GM12864 (cell line): ENCODE data around the gene NUP37.

Source experiments
- DNase-seq: peaks from one replicate; pipeline ENCODE4 v3.0.0-alpha.2; 2011; ENCODE audit warnings: low read depth
- H3K4me3 ChIP-seq: 2 replicates; pipeline ENCODE4 v1.5.1; 2011; ENCODE audit warnings: mild to moderate bottlenecking, low read depth, low read length, control low read depth
- TF ChIP-seq, protein P1 (sequence below): IDR thresholded peaks from 2 replicates; pipeline ENCODE4 v1.5.1; 2011; ENCODE audit warnings: low read depth, mild to moderate bottlenecking, moderate library complexity, low read length, control low read depth, inconsistent platforms; ENCODE audit errors: missing control alignments

Gene NUP37

DNA sequence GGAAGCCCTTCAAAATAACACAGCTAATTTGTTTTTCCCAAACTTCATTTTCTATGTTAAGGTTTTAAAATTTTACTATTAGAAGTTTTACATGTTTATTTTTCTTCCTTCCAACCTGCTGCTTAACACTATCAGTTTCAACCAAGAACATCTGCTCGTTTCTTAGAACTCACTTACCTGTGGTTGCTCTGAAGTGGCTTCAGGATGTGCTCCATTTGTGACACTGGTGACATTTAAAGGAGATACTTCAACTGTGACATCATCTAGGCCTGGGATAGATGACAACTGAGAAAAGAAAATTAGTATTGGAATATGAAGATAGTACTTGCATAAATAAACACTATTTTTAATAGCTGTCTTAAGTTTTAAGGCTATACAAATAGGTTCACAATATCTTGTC lies 76.0 kb downstream of the NUP37 start:
- TF ChIP-seq, protein P1, sequence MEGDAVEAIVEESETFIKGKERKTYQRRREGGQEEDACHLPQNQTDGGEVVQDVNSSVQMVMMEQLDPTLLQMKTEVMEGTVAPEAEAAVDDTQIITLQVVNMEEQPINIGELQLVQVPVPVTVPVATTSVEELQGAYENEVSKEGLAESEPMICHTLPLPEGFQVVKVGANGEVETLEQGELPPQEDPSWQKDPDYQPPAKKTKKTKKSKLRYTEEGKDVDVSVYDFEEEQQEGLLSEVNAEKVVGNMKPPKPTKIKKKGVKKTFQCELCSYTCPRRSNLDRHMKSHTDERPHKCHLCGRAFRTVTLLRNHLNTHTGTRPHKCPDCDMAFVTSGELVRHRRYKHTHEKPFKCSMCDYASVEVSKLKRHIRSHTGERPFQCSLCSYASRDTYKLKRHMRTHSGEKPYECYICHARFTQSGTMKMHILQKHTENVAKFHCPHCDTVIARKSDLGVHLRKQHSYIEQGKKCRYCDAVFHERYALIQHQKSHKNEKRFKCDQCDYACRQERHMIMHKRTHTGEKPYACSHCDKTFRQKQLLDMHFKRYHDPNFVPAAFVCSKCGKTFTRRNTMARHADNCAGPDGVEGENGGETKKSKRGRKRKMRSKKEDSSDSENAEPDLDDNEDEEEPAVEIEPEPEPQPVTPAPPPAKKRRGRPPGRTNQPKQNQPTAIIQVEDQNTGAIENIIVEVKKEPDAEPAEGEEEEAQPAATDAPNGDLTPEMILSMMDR: no peak
- peak; percentile 54 for DNase-seq
- H3K4me3 ChIP-seq: no peak overlapping the region

DNA sequence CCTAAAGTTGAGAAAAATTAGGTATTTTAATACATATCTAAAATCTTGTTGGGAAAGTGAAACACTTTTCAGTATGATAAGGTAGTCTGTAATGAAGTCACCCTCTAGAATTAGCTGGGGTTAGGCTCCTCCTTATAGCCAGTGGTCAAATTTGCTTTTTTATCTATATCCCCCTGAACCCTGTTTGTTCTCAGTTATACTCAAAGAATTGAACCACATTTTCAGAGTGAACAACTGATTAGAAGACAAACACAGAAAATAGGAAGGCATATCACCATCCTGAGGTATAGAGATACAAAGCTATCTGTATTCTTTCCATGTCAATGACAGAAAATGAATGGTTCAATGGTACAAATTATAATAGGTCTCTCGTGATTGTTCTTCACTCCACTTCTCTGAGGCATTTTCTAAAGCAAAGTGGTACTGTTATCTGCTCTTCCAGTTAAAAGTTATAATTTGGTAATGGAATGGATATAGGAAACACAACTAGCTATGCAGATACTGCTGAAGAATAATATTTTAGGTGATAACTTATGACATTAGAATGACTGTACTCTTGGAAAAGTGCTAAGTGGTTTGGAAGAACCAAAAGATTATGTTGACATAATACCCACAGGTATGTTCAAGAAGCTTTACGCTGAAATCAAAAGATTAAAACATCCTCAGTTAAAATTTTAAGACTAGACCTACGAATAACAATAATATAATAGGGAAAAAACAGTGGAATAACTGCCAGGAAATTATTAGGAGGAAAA lies 85.7 kb downstream of the NUP37 start:
- no peak for DNase-seq

DNA sequence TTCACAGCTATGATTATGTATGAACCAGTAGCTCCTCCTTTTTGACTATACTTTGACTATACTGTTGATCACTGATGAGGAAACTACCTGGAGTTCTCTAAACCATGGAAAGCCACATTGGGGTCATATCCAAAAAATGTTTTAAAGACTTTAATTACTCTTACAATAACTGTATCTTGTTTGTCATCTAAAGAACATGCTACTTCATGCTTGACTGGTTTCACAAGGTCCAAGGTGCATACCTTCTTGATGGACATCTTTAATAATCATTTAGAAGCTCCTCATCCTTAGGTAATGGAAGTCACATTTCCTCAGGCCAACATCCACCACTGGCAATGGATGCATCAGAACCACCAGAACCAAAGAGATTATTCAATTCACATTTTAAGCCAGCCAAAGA lies 88.1 kb downstream of the NUP37 start:
- DNase-seq: no peak
- no peak overlapping the region for H3K4me3 ChIP-seq
- TF ChIP-seq, protein P1: no peak

More for the DNA sequence above, 85.7 kb downstream of the NUP37 start:
- no peak overlapping the region for H3K4me3 ChIP-seq
- TF ChIP-seq, protein P1: no peak

DNA sequence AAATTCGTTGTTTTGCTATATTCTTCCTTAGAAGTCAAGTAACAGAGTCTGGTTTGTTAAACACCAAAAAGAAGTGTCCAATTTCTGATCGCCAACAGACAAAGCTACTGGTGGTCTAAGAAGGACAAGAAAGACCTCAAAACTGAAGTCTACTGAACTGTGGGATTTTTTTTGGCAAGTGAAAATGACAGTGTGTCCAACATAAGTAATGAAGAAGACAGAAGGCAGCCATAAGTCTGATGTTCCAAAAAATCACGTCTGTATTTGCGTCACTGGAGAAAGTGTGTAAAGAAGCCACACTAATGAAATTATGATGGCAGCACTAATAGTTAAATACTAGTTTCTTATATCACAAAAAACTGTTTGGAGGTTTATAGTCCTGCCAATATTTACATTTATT lies 90.8 kb downstream of the NUP37 start:
- TF ChIP-seq, protein P1: no peak
- DNase-seq: no peak
- H3K4me3 ChIP-seq: no peak overlapping the region

DNA sequence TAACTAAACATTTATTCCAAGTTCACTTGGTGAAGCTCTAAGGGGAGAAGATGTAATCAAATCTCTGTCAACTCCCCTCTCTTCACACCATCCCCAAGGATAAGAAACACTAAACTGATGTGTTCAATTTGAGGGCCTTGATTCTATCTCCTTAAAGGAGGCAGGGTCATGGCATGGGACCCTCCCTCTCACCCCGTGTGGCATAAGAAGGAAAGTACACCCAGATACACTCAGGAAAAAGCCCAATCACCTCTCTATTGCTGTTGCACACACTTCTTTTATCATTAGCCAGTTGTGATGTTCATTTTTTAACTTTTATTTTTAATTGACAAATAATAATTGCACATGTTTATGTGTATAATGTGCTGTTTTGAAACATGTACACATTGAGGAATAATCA lies 93.2 kb downstream of the NUP37 start:
- TF ChIP-seq, protein P1: peak; percentile 23
- DNase-seq: no peak
- H3K4me3 ChIP-seq: no peak overlapping the region

DNA sequence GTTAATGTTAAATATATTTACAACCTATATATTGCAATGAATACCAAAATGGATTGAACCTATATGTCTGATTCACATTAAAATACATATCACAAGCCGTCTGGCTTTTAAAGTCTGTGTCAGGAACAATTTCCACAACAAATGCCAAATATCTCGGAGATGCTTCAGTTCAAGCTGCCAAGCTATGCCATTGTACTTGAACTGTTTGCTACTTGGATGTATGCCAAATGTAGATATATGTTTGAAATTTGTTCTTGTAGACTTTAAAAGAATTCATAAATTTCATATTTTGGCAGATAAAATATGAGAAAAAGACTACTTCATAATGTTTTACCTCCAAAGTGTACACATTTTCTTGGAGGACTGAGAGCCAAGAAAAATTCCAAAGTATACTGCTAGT lies 95.1 kb downstream of the NUP37 start:
- TF ChIP-seq, protein P1: no peak
- H3K4me3 ChIP-seq: no peak overlapping the region
- no peak for DNase-seq

DNA sequence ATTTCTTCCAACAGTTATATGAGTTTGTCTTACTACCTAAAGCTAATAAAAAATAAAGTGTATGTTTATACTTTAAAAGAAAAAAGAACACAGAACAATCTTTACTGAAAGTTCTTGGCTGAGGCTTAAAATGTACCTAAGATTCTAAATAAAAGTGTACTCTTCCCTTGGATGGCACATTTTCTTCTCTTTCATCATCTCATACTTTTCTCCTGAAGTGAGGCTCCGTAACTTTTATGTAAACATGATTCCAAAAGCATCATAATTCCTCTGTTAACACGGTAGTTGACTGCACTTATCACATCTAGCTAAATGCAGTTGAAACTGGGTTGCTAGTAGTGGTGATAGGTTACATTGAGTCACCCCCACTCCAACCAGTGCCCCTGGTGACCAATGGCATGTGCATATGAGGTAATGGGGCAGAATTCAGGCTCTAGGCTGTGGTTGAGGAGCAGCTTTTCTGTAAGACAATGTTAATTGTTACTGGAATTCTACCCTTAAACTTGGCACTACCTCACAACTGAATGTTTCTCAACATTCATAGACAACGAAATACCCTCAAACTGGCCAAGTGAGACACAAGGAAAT lies 96.5 kb downstream of the NUP37 start:
- DNase-seq: no peak
- TF ChIP-seq, protein P1: no peak

More for the DNA sequence above, 96.5 kb downstream of the NUP37 start:
- no peak overlapping the region for H3K4me3 ChIP-seq
